A549 treated with CpdA at 1 μM for 4 hours (cell line): ENCODE results near the gene CEMIP2. TPM values are rescaled to one million over a fixed set of nuclear protein-coding genes. Genes with fewer than 3 reads are reported as not detected.

Experiments used
- total RNA-seq: library from RNA; stranded (reverse); fragments of 200-300 nt; extraction: Qiagen RNA extraction; gene quantifications from 5 replicates; pipeline ENCODE4 v1.2.3, GENCODE V29; 2022; ENCODE audit warnings: low read depth

CEMIP2 gene
- total RNA-seq: 61.4 to 111 TPM (median 65.4 TPM) in 5 replicates

DNA sequence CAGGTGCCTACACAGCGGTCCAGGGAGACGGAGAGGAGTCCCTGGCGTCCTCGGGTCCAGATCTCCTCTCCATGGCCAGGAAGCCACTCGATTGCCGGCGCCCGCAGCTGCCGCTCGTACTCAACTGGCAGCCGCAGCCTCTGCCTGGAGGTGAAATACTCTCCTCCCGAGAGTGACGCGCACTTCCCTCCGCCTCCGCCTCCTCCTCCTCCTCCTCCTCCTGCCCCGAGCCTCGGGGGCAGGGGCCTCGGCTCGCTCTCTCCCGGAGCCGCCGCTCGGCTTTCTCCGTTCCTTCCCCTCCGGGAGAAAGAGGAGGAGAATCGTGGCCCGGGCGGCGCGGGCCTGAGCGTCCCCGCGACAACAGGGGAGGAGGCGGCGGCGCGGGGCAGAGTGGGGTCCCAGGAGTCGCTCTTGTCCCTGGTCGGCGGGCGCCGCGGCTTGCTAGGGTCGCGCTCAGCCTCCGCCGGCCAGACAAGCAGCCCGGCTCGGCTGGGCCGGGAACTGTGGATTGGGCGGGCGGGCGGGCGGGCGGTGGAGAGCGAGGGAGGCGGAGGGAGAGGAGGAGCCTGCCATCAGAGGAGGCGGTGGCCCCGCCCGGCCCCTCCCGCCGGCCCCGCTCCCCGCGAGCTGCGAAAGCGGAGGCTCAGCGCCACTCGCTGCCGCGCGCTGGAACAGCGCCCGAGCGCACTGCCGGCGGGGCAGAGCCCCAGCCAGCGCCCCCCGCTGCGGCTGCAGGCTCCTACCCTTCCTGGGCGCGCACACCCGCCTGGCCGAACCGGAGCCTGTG, at the start of gene CEMIP2:
TSS of gene CEMIP2 (minus strand) at position 126 of the 787 bp plus-strand sequence. CDS start 18,140 bp downstream, outside the sequence.

Other genes with a start within 250 kb of the CEMIP2 start
- gene ABHD17B, start 142.7 kb upstream of the CEMIP2 start, total RNA-seq: 14.6 to 17.0 TPM (median 16.4 TPM) in 5 replicates
- 13.5 to 18.7 TPM (median 13.8 TPM) in 5 replicates for gene C9orf85, start 143.1 kb upstream of the CEMIP2 start, total RNA-seq